ENCODE measurements around the gene BMP3.

BMP3 gene

GRCh38 chr4:81042578-81043365 is 12.3 kb downstream of the BMP3 start:
- no peak for DNase-seq

DNA sequence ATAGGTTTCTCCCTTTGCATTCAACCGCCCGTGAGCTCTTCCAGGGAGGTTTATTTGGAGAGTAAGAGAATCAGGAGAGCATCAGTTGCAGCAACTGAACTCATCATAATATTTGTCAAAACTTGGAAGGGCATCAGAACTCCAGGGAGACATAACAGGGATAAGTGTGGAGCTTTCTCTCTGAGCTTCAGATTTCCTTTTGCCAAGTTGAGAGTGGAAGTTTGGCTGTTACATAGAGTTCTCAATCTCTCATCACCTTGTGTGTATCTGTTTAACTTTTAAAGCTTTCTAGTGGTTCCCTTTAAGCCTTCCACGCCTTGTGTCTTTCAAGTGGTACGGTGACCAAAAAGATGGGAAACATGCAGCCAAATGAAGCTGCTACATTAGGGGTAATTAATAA is 18.8 kb downstream of the BMP3 start:
- DNase-seq, result no peak

- no peak for DNase-seq
Measured at GRCh38 chr4:81049907-81050306, 19.4 kb downstream of the BMP3 start.

DNA sequence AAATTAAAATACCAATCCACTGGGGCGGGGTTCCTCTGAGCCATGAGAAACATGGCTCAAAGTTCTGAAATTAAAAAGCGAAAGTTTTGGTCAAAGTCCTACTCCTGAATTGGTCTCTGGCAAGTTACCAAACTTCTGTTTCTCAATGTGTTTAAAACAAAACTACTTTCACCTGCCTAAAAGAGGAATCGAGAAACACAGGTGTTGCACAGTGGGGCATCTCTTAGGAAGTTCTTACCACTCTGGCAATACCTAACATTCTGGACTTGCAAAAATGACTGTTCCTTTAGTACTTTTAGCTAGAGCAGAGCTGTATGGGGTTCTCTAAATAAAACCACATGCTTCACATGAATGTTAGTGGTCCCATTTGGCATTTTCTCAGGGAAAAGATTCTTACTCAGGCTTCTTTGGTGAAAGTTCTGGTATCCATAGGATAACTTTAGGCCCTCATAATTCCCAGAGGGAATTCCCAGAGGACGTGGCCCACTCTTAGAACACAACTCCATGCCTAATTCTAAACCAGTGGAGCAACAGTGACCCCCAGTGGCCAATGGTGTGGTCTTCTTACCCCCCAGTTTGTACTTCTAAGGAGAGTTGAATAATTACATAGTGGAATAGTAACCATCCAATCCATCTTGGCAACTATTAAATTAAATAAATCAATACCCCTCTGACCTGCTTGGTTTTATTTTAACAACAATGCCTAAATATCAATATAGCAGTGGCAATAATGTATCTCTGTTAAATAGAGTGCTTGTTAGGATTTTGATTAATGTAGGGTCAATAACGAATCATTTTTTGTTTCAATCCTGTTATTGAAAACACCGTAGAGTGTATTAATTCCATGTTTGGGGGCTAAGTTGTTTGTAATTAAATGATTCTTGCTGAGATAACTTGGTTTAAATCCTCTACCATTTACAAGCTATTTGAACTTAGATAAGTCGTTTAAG is 21.9 kb downstream of the BMP3 start:
- DNase-seq, result peak; percentile 26

DNA sequence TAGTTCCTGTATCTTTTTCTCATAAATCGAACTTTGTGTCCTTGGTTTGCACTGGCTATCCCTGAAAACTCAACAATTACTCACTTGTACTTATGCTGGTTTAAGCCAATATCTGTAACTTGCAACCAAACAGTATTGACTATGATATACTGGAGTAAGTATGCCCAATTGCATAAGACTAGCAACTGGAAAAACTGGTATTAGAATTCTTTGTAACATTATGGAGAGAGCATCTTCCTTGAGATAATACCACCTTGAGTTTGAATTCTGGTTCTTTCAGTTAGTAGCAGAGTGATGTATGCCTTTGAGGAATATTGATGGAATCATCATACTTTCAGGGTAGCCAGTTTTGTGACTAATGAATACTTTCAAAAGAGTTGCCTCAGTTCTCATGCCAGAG is 28.1 kb downstream of the BMP3 start:
- DNase-seq, result no peak

GRCh38 chr4:81060587-81061343 is 30.3 kb downstream of the BMP3 start:
- DNase-seq, result no peak

DNA sequence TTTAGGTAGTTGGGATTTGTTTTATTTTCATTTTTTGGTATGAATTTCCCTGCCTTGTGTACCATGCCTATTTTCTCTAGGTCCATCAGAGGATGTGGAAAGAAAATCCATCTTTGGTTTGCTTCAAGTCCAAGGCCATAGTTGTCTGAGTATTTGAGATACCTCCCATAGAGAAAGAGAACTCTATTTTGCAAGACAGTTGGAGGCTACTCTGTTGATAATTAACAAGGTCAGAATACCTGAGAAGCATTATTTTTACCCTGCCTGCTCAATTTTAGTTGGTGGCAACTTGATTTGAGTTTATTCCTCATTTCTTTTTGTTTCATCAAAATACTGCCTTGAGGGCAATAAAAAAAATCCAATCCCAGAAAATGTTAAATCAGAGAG is 30.8 kb downstream of the BMP3 start:
- DNase-seq, result no peak

GRCh38 chr4:81062001-81062400 is 31.5 kb downstream of the BMP3 start:
- no peak for DNase-seq

- DNase-seq, result no peak
Measured at GRCh38 chr4:81065446-81065845, 34.9 kb downstream of the BMP3 start.

DNA sequence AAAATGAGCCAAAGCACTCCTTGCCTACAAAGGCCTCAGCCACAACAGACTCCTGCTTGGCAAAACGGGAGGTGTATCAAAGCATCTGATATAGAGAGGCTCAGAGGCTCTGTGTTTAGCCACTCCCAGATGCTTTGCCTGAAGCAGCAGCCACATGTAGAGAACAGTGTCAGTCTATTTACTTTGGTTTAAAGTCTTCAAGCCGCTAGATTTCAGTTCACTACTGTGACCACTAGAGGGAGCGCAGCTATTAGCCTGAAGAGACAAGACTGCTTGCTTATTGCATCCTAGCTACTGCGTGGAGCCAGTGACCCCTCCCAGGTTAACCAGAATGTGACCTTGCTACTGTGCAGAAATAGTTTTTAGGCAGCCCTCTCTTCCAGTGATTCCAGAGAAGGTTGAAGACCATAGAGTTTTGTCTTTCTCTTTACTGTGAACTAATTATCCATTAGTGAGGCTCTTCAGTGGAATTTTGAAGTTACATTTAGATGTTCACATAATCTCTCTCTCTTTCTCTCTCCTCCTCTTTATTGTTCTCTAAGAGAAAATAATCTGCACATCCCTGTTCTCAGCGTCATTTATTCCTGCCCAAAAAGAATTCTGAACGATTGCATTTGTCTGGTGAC is 39.3 kb downstream of the BMP3 start:
- DNase-seq, result peak; percentile 82

GRCh38 chr4:81071013-81071412 is 40.5 kb downstream of the BMP3 start:
- no peak for DNase-seq

DNA sequence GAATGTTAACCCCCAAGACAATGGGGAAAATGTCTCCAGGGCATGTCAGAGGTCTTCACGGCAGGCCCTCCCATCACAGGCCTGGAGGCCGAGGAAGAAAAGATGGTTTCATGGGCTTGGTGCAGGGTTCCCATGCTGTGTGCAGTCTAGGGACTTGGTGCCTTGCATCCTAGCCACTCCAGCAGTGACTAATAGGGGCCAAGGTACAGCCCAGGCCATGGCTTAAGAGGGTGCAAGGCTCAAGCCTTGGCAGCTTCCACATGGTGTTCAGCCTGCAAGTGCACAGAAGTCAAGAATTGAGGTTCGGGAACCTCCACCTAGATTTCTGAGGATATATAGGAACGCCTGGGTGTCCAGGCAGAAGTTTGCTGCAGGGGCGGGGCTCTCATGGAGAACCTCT is 50.6 kb downstream of the BMP3 start:
- no peak for DNase-seq

GRCh38 chr4:81084029-81084428 is 53.5 kb downstream of the BMP3 start:
- DNase-seq, result no peak

- DNase-seq, result no peak
Measured at GRCh38 chr4:81084634-81085033, 54.1 kb downstream of the BMP3 start.

DNA sequence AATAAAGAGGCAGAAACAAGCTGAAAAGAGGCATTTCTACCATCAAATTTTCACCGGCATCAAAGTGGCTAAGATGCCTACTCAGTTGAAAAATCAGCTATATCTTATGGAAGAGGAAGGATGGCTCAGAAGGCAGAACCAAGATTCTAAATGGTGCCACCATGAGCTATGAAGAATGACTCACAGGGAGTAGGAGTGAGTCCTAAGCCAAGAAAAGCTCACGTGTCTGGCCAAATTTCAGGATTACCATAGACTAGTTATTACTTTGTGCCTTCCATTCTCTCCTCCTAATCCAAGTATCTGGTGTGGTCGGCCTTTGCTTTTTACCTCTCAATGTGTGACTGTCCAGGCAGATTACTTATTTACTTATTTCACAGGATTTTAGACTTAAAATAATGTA is 54.8 kb downstream of the BMP3 start:
- no peak for DNase-seq

- no peak for DNase-seq
Measured at GRCh38 chr4:81085979-81086378, 55.5 kb downstream of the BMP3 start.

DNA sequence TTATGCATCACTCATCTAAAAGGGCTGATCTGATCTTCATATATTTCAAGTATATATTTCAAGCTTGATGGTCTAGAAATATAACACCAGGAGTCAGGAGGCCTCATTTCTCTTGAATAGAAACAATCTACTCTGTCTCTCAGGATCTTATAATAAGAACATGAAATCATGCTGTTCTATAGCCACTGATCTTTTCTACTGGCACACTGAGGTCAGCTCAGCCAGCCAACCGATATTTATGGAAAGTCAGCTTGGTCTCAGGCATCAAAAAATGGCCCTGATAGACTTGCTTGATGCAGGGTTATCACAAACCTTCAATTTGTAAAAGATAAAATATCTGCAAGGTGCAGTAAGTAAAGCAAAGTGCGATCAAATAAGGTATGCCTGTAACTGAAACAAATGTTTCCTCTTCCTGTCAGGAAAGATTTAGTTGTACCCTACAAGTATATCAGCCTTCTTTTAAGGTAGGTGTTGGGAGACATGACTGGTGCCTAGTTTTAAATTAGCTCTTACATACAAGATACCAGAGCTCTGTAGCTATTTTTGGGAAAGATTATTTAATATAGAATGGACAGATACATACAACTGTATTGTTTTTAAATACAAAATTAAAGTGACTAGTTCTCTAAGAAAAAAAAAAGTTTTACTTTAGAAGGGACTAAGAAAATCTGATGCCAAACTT is 63.4 kb downstream of the BMP3 start:
- DNase-seq, result no peak

GRCh38 chr4:81095389-81095788 is 64.9 kb downstream of the BMP3 start:
- DNase-seq, result no peak

DNA sequence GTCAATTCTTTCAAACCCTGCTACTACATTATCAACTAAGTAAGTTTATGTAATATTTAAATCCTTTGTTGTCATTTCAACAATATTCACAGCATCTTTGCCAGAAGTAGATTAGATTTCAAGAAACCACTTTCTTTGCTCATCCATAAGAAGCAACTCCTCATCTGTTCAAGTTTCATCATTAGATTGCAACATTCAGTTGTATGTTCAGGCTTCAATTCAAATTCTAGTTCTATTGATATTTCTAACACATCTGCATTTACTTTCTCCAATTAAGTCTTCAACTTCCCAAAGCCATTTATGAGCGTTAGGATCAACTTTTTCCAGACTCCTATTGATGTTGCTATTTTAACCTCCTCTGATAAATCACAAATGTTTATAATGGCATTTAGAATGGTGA is 66.1 kb downstream of the BMP3 start:
- DNase-seq, result no peak

GRCh38 chr4:81102107-81102506 is 71.6 kb downstream of the BMP3 start:
- DNase-seq, result no peak

DNA sequence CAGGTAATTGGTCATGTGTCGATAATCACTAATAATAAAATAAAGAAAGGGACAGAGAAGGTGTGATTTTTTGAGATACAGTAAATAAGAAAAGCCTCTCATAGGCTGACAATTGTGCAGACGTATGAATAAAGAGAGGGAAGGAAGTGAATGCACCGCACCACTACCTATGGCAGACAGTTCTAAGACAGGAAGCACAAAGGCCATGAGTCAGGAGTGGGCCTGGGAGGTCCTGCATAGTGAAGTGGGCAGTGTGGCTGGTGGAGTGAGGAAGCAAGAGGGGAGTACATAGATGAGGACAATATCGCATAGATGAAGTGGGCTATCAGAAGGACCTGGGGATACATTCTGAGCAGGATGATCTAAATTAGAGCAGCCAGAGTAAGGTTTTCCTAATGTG is 75.6 kb downstream of the BMP3 start:
- DNase-seq, result no peak

All from NCI-H1436 (cell line).